Common myeloid progenitor, CD34-positive (primary cell): ENCODE measurements around the gene AGMAT.

Source experiments
- CTCF ChIA-PET: fragments of 350-600 bp; sonication (Branson Sonifier 250); formaldehyde crosslinking; loops from one replicate; lab custom pipeline; 2021; ENCODE audit warnings: antibody characterized with exemption; lab: Charles Lee
- POLR2A ChIA-PET: fragments of 350-600 bp; sonication (Branson Sonifier 250); formaldehyde crosslinking; loops from one replicate; lab custom pipeline; 2021; ENCODE audit warnings: antibody characterized with exemption; lab: Charles Lee
- DNase-seq, 3 donors: peaks; one replicate each; pipeline versions ENCODE4 v3.0.0 to v3.0.0-alpha.2; 2013
- H3K27ac ChIP-seq, 2 experiments: 1 replicate in 1 of 2; 2 replicates in 1 of 2; pipeline ENCODE4 v1.7.0; 2013; ENCODE audit warnings: inconsistent platforms in 2 of 2, low read length in 2 of 2, mild to moderate bottlenecking in 2 of 2, low read depth in 1 of 2, moderate library complexity in 1 of 2; ENCODE audit not compliant: severe bottlenecking in 2 of 2, insufficient read depth in 1 of 2, poor library complexity in 1 of 2
- H3K27me3 ChIP-seq, 5 experiments: replicated peaks in 2 of 5; 1 replicate in 3 of 5; 2 replicates in 2 of 5; pipeline versions ENCODE4 v1.6.1 to v1.7.0; 2013; ENCODE audit warnings: low read length in 4 of 5, mild to moderate bottlenecking in 2 of 5, moderate library complexity in 2 of 5, inconsistent platforms in 1 of 5; ENCODE audit not compliant: insufficient read depth in 5 of 5, control insufficient read depth in 4 of 5
- H3K36me3 ChIP-seq, 4 experiments: 1 replicate in 2 of 4; 2 replicates in 2 of 4; pipeline versions ENCODE4 v1.6.1 to v1.7.0; 2013; ENCODE audit warnings: low read length in 3 of 4, control low read depth in 1 of 4, mild to moderate bottlenecking in 1 of 4; ENCODE audit not compliant: control insufficient read depth in 4 of 4, insufficient read depth in 4 of 4
- H3K4me1 ChIP-seq, 4 experiments: 1 replicate in 3 of 4; 2 replicates in 1 of 4; pipeline versions ENCODE4 v1.6.1 to v1.7.1; 2013; ENCODE audit warnings: low read length in 3 of 4, mild to moderate bottlenecking in 3 of 4, control low read depth in 1 of 4, inconsistent platforms in 1 of 4, moderate library complexity in 1 of 4; ENCODE audit not compliant: control insufficient read depth in 4 of 4, insufficient read depth in 4 of 4; ENCODE audit errors: control extremely low read depth in 1 of 4
- H3K4me3 ChIP-seq, 7 experiments: 1 replicate in 4 of 7; 2 replicates in 3 of 7; pipeline versions ENCODE4 v1.5.1 to v1.7.0; 2013; ENCODE audit warnings: mild to moderate bottlenecking in 7 of 7, low read length in 6 of 7, moderate library complexity in 6 of 7, inconsistent platforms in 2 of 7, low read depth in 2 of 7, control low read depth in 1 of 7; ENCODE audit not compliant: insufficient read depth in 4 of 7, control insufficient read depth in 1 of 7; ENCODE audit errors: extremely low read depth in 1 of 7
- H3K9me3 ChIP-seq, 5 experiments: 1 replicate in 4 of 5; 2 replicates in 1 of 5; pipeline versions ENCODE4 v1.6.1 to v1.7.1; 2013; ENCODE audit warnings: low read length in 4 of 5, mild to moderate bottlenecking in 2 of 5, inconsistent platforms in 1 of 5, low read depth in 1 of 5, moderate library complexity in 1 of 5; ENCODE audit not compliant: control insufficient read depth in 4 of 5, insufficient read depth in 2 of 5; ENCODE audit errors: control extremely low read depth in 1 of 5
- WGBS: methylation state at CpG from one replicate; pipeline ENCODE4 v1.1.5; 2013; ENCODE audit not compliant: insufficient coverage; 5-methylcytosine and 5-hydroxymethylcytosine counted together

Gene AGMAT

GRCh38 chr1:15595809-15596617 is 11.2 kb upstream of the AGMAT start:
- no peaks in the 10 kb centered on the region for H3K9me3 ChIP-seq
- H3K4me1 ChIP-seq, result no peaks in the 10 kb centered on the region
- peaks cover 0 to 10% (median 0%) of the 10 kb centered on the region in 5 experiments for H3K27me3 ChIP-seq
- ChIA-PET POLR2A (no interaction called here), CTCF (interaction anchor here (0.9 to 9.0 kb wide), 7 partner anchors 8 to 143 kb away, joined by 3 to 69 read pairs (median 3); partner anchors contain the start of genes SLC25A34 and TMEM82)
- H3K4me3 ChIP-seq, result no peak overlapping the region
- H3K36me3 ChIP-seq, result no peaks in the 10 kb centered on the region
- no peak overlapping the region for H3K27ac ChIP-seq
- no peak for DNase-seq
- 93% methylated on average over 4 of the region's 5 CpGs for WGBS

GRCh38 chr1:15592285-15592684 is 7.4 kb upstream of the AGMAT start:
- DNase-seq, result no peak
- H3K27me3 ChIP-seq, result peaks cover 0 to 8% (median 0%) of the 10 kb centered on the region in 5 experiments
- H3K27ac ChIP-seq, result no peak overlapping the region
- POLR2A ChIA-PET, result no interaction called here
- WGBS, result 80% methylated on average over 4 of the region's 5 CpGs
- no peaks in the 10 kb centered on the region for H3K4me1 ChIP-seq
- CTCF ChIA-PET, result interaction anchor here (1.6 to 9.0 kb wide), 2 partner anchors 11 to 147 kb away, joined by 6 to 69 read pairs; partner anchors contain the start of genes SLC25A34 and TMEM82
- H3K9me3 ChIP-seq, result no peaks in the 10 kb centered on the region
- H3K4me3 ChIP-seq, result no peak overlapping the region
- no peaks in the 10 kb centered on the region for H3K36me3 ChIP-seq

GRCh38 chr1:15583016-15583706 is 1.7 kb downstream of the AGMAT start:
- peaks cover 0 to 8% (median 7%) of the 10 kb centered on the region in 4 experiments for H3K4me1 ChIP-seq
- no peak for DNase-seq
- H3K36me3 ChIP-seq, result no peaks in the 10 kb centered on the region
- H3K27me3 ChIP-seq, result no peaks in the 10 kb centered on the region
- over 99% methylated on average over 16 of the region's 18 CpGs for whole genome bisulfite sequencing
- H3K27ac ChIP-seq, result no peak overlapping the region
- CTCF ChIA-PET, result no interaction called here
- H3K9me3 ChIP-seq, result no peaks in the 10 kb centered on the region
- POLR2A ChIA-PET, result no interaction called here
- no peak overlapping the region for H3K4me3 ChIP-seq

- H3K9me3 ChIP-seq, result no peaks in the 10 kb centered on the region
- no peaks in the 10 kb centered on the region for H3K27me3 ChIP-seq
- ChIA-PET POLR2A (interaction anchor here (0.6 kb wide), 1 partner anchor 15 kb away, joined by 3 read pairs; no protein-coding TSS in a partner anchor), CTCF (no interaction called here)
- DNase-seq, result no peak
- peaks cover 0 to 4% (median 3%) of the 10 kb centered on the region in 4 experiments for H3K4me1 ChIP-seq
- peaks cover 0 to 6% (median 0%) of the 10 kb centered on the region in 4 experiments for H3K36me3 ChIP-seq
- H3K4me3 ChIP-seq, result no peak overlapping the region
- H3K27ac ChIP-seq, result no peak overlapping the region
These were observed 5.2 kb downstream of the AGMAT start for GRCh38 chr1:15579683-15580047.

GRCh38 chr1:15578921-15579682 is 5.7 kb downstream of the AGMAT start:
- Histone ChIP-seq H3K27ac (no peak overlapping the region), H3K4me3 (no peak overlapping the region), H3K36me3 (peaks cover 0 to 6% (median 0%) of the 10 kb centered on the region in 4 experiments), H3K9me3 (no peaks in the 10 kb centered on the region), H3K27me3 (no peaks in the 10 kb centered on the region), H3K4me1 (no peaks in the 10 kb centered on the region)
- no peak for DNase-seq
- ChIA-PET CTCF (no interaction called here), POLR2A (interaction anchor here (0.6 kb wide), 1 partner anchor 16 kb away, joined by 3 read pairs; no protein-coding TSS in a partner anchor)
- 90% methylated on average over 15 of the region's 16 CpGs for WGBS

- ChIA-PET POLR2A (no interaction called here), CTCF (no interaction called here)
- no peak overlapping the region for H3K4me3 ChIP-seq
- no peak overlapping the region for H3K27ac ChIP-seq
- no peaks in the 10 kb centered on the region for H3K4me1 ChIP-seq
- WGBS, result 87% methylated on average over 4 of the region's 4 CpGs
- H3K36me3 ChIP-seq, result peaks cover 0 to 6% (median 0%) of the 10 kb centered on the region in 4 experiments
- no peaks in the 10 kb centered on the region for H3K27me3 ChIP-seq
- no peaks in the 10 kb centered on the region for H3K9me3 ChIP-seq
- no peak for DNase-seq
These were observed 7.2 kb downstream of the AGMAT start for GRCh38 chr1:15577691-15578090.
